Neural cell (in vitro differentiated cells): ENCODE measurements around the gene ST8SIA6.

ENCODE experiments used
- EP300 ChIP-seq: fragments of 450-650 bp; conservative IDR thresholded peaks from 2 replicates; pipeline ENCODE4 v1.6.1; 2014; ENCODE audit warnings: antibody characterized with exemption, mild to moderate bottlenecking, moderate library complexity; ENCODE audit not compliant: poor library complexity, severe bottlenecking
- EZH2 ChIP-seq: fragments of 200-600, 300-800 bp; shearing (Covaris generic), sonication (generic); IDR thresholded peaks from 2 replicates; pipeline ENCODE4 v1.6.1; 2014; ENCODE audit warnings: antibody characterized with exemption, low read length, borderline replicate concordance, mild to moderate bottlenecking; ENCODE audit not compliant: insufficient read depth, poor library complexity, severe bottlenecking
- MXI1 ChIP-seq: fragments of 450-650 bp; conservative IDR thresholded peaks from 2 replicates; pipeline ENCODE4 v1.6.1; 2014; ENCODE audit warnings: antibody characterized with exemption, mild to moderate bottlenecking; ENCODE audit not compliant: poor library complexity, severe bottlenecking
- POLR2AphosphoS5 ChIP-seq: IDR thresholded peaks from 2 replicates; pipeline ENCODE4 v1.6.1; 2012
- RAD21 ChIP-seq: fragments of 450-650 bp; conservative IDR thresholded peaks from 2 replicates; pipeline ENCODE4 v1.6.1; 2014; ENCODE audit warnings: antibody characterized with exemption, mild to moderate bottlenecking, moderate library complexity
- REST ChIP-seq: IDR thresholded peaks from 2 replicates; pipeline ENCODE4 v1.6.1; 2012; ENCODE audit warnings: borderline replicate concordance
- SMC3 ChIP-seq: fragments of 450-650 bp; conservative IDR thresholded peaks from 2 replicates; pipeline ENCODE4 v1.6.1; 2014; ENCODE audit warnings: antibody characterized with exemption, mild to moderate bottlenecking, moderate library complexity; ENCODE audit not compliant: poor library complexity
- TAF1 ChIP-seq: IDR thresholded peaks from 2 replicates; pipeline ENCODE4 v1.6.1; 2012; ENCODE audit warnings: low read depth
- TF ChIP-seq, protein P1 (sequence below): fragments of 450-650 bp; IDR thresholded peaks from 2 replicates; pipeline ENCODE4 v1.5.1; 2014; ENCODE audit warnings: antibody characterized with exemption, mild to moderate bottlenecking, moderate library complexity; ENCODE audit not compliant: poor library complexity, severe bottlenecking

DNA sequence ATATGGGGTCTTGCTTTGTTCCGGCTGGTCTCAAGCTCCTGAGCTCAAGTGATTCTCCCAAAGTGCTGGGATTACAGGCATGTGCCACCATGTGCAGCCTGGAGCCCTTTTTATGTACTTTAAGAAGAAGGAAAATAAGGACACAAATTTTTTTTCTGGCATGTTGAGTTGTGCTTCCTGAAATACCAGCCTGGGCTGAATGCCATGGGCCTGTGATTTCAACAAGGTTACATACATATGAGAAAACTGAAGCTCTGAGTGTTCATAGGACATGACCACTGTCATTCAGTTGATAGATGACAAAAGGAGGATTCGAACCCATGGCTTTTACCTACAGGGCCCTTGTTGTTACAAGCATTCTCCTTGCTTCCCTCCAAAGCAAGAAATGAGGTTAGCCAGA, 36.1 kb downstream of the ST8SIA6 start:
- TF ChIP-seq, protein P1, sequence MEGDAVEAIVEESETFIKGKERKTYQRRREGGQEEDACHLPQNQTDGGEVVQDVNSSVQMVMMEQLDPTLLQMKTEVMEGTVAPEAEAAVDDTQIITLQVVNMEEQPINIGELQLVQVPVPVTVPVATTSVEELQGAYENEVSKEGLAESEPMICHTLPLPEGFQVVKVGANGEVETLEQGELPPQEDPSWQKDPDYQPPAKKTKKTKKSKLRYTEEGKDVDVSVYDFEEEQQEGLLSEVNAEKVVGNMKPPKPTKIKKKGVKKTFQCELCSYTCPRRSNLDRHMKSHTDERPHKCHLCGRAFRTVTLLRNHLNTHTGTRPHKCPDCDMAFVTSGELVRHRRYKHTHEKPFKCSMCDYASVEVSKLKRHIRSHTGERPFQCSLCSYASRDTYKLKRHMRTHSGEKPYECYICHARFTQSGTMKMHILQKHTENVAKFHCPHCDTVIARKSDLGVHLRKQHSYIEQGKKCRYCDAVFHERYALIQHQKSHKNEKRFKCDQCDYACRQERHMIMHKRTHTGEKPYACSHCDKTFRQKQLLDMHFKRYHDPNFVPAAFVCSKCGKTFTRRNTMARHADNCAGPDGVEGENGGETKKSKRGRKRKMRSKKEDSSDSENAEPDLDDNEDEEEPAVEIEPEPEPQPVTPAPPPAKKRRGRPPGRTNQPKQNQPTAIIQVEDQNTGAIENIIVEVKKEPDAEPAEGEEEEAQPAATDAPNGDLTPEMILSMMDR: no peak
- TF ChIP-seq EZH2 (no peak), REST (no peak), EP300 (no peak), POLR2AphosphoS5 (no peak), SMC3 (no peak), RAD21 (no peak), TAF1 (no peak), MXI1 (no peak)
